Suprapubic skin (tissue), 4 donors: ENCODE results near the gene CYP4B1. TPM values are rescaled to one million over a fixed set of nuclear protein-coding genes. Genes with fewer than 3 reads are reported as not detected.

Source experiments
- DNase-seq, 2 donors: peaks; one replicate each; pipeline ENCODE4 v3.0.0-alpha.2; 2019; ENCODE audit warnings: low spot score in 2 of 2
- H3K27ac ChIP-seq: fragments of 200-600 bp; sonication (generic); one replicate; pipeline ENCODE4 v1.5.1; 2019
- H3K27me3 ChIP-seq: fragments of 200-600 bp; sonication (generic); one replicate; pipeline ENCODE4 v1.5.1; 2019
- H3K36me3 ChIP-seq: fragments of 200-600 bp; sonication (generic); one replicate; pipeline ENCODE4 v1.5.1; 2019
- H3K4me1 ChIP-seq: fragments of 200-600 bp; sonication (generic); one replicate; pipeline ENCODE4 v1.5.1; 2019
- H3K4me3 ChIP-seq: fragments of 200-600 bp; sonication (generic); one replicate; pipeline ENCODE4 v1.5.1; 2019; ENCODE audit warnings: mild to moderate bottlenecking
- H3K9me3 ChIP-seq: fragments of 200-600 bp; sonication (generic); one replicate; pipeline ENCODE4 v1.5.1; 2019
- EP300 ChIP-seq: sonication (generic); formaldehyde crosslinking; IDR thresholded peaks from one replicate; pipeline ENCODE4 v1.6.1; 2017; ENCODE audit warnings: antibody characterized with exemption
- POLR2A ChIP-seq, 2 donors: fragments of 450-650 bp; IDR thresholded peaks; one replicate each; pipeline ENCODE4 v1.6.1; 2017; ENCODE audit warnings: antibody characterized with exemption in 2 of 2, mild to moderate bottlenecking in 2 of 2, moderate library complexity in 2 of 2
- POLR2AphosphoS5 ChIP-seq, 3 donors: sonication (generic); formaldehyde crosslinking; IDR thresholded peaks; one replicate each; pipeline ENCODE4 v1.6.1; 2017; ENCODE audit warnings: antibody characterized with exemption in 3 of 3
- WGBS: methylation state at CpG from one replicate; pipeline ENCODE4 v1.1.5; 2018; 5-methylcytosine and 5-hydroxymethylcytosine counted together
- total RNA-seq, 4 donors: library from RNA; depleted of rRNA; stranded (reverse); fragments of >200 nt; gene quantifications; one replicate each; pipeline ENCODE4 v1.1.0, GENCODE V29; 2016
- TF ChIP-seq, protein P1 (sequence below), 2 donors: fragments of 200-600 bp in 1 of 2; fragments of 450-650 bp in 1 of 2; sonication (generic) in 1 of 2; IDR thresholded peaks; one replicate each; pipeline ENCODE4 v1.5.1; 2016 to 2019; ENCODE audit warnings: antibody characterized with exemption in 2 of 2, mild to moderate bottlenecking in 1 of 2, moderate library complexity in 1 of 2

CYP4B1 gene
- total RNA-seq, 4 donors from 2014 or later, result 61.8 to 116 (median 88.6) TPM

DNA sequence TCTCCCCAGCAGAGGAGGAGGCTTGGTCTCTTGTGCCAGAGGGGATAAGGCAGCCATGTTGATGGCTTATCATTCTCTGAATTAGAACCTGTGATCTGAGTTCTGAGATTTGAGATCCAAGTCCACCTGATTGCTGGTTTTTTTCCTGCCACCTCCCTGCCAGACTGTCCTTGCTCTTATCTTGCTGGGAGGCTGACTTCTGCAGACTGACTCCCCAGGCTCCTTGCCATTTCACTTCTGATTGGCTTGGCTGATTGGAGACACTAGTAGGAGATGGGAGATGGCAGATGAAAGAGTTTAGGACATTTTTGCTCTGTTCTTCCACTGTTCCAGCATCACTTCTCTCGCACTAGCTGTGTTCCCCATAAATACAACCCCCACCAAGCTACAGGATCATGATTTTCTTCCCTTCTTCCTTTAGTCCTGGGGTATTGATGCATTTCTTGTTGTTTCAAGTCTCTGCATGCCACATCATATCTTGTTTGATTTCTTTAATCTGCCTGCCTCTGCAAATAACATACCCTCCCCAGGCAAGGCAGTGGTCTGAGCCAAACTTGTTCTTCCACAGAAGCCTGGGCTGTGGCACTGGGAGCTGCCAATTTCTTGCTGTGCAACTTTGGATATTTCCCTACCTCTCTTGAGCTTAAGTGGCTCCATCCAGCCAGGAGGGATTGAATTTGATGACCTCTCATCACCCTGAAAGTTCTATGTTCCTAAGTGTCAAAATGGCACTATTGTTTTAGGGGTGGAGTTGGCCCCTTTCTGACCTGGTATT, 963 bp upstream of the CYP4B1 start:
- TF ChIP-seq EP300 (no peak), POLR2A (IDR thresholded peaks at IDR 0.05) (no peak), POLR2AphosphoS5 (IDR thresholded peaks at IDR 0.05) (no peak)
- TF ChIP-seq, protein P1, sequence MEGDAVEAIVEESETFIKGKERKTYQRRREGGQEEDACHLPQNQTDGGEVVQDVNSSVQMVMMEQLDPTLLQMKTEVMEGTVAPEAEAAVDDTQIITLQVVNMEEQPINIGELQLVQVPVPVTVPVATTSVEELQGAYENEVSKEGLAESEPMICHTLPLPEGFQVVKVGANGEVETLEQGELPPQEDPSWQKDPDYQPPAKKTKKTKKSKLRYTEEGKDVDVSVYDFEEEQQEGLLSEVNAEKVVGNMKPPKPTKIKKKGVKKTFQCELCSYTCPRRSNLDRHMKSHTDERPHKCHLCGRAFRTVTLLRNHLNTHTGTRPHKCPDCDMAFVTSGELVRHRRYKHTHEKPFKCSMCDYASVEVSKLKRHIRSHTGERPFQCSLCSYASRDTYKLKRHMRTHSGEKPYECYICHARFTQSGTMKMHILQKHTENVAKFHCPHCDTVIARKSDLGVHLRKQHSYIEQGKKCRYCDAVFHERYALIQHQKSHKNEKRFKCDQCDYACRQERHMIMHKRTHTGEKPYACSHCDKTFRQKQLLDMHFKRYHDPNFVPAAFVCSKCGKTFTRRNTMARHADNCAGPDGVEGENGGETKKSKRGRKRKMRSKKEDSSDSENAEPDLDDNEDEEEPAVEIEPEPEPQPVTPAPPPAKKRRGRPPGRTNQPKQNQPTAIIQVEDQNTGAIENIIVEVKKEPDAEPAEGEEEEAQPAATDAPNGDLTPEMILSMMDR (IDR thresholded peaks at IDR 0.05), result no peak
- Histone ChIP-seq H3K27ac (no peak overlapping the region), H3K27me3 (no peaks in the 10 kb centered on the region), H3K4me3 (no peak overlapping the region), H3K36me3 (no peaks in the 10 kb centered on the region), H3K4me1 (peaks cover 26% of the 10 kb centered on the region), H3K9me3 (no peaks in the 10 kb centered on the region)
- peak in 1 of 2 donors; percentile 53 for DNase-seq
- 39% methylated on average over 1 of the region's 1 CpG for WGBS

DNA sequence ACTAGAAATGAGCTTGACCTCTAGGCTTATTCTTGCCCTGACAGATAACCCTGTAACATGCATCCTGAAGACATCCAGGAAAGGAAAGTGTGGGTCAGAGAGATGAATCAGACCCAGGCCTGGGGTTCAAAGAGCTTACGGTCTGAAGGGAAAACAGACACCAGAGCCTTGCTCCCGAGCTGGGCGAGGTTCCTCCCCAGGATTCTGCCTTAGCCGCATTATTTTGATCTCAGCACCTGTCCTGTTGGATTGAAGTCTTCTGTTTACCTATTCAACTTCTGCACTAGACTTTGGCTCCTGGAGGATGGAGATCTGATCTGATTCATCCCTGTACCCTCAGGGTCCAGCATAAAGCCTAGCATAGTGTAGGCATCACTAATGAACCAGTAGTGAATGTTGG, 1.9 kb downstream of the CYP4B1 start:
- H3K4me3 ChIP-seq, result peak overlapping the region; percentile 50
- no peaks in the 10 kb centered on the region for H3K9me3 ChIP-seq
- H3K36me3 ChIP-seq, result no peaks in the 10 kb centered on the region
- WGBS, result 52% methylated on average over 4 of the region's 4 CpGs
- no peak for TF ChIP-seq POLR2AphosphoS5 (IDR thresholded peaks at IDR 0.05)
- no peak for TF ChIP-seq EP300
- TF ChIP-seq, protein P1 (IDR thresholded peaks at IDR 0.05), result no peak
- TF ChIP-seq POLR2A (IDR thresholded peaks at IDR 0.05), result no peak
- H3K27ac ChIP-seq, result peak overlapping the region; percentile 12
- H3K4me1 ChIP-seq, result peaks cover 45% of the 10 kb centered on the region
- no peak for DNase-seq
- H3K27me3 ChIP-seq, result no peaks in the 10 kb centered on the region

DNA sequence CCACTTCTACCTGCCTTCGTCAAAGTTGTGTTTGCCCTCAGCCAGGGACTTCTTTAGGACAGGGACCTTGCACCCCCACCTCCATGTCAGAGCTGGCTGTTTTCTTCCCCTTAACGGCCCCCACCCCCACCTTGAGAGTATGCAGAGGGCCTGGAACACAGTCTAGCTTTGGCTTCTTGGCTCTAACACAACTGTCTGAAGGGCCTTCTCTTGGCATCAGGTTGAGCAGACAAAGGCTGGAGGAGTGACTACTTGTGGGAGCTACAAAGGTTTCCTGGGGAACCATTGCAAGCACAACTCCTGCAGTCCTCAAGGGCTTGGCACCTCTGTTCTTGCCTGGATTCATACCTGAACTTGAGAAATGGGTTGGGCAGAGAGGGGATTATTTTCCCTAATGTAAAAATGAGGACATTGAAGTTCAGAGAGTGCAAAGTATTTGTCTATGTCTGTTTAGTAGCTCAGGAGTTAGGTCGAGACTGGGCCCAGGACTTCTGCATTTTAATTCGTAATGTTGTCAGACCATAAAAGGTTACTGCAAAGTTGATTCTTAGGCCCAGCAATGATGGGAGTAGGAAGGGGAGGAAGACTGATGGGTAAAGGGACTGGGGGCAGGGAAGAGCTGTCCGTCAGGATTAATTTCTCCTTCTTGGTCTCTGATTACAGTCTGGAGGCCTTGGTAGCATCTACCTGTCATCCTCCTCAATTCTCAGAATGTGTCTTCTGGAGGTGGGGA, 2.6 kb downstream of the CYP4B1 start:
- no peak for DNase-seq
- WGBS, result 69% methylated on average over 5 of the region's 5 CpGs
- Histone ChIP-seq H3K9me3 (no peaks in the 10 kb centered on the region), H3K27ac (peak overlapping the region; percentile 12), H3K27me3 (no peaks in the 10 kb centered on the region), H3K4me3 (peak overlapping the region; percentile 50), H3K4me1 (peaks cover 52% of the 10 kb centered on the region), H3K36me3 (no peaks in the 10 kb centered on the region)
- TF ChIP-seq POLR2A (IDR thresholded peaks at IDR 0.05), result no peak
- no peak for TF ChIP-seq POLR2AphosphoS5 (IDR thresholded peaks at IDR 0.05)
- TF ChIP-seq, protein P1 (IDR thresholded peaks at IDR 0.05), result no peak
- TF ChIP-seq EP300, result no peak

DNA sequence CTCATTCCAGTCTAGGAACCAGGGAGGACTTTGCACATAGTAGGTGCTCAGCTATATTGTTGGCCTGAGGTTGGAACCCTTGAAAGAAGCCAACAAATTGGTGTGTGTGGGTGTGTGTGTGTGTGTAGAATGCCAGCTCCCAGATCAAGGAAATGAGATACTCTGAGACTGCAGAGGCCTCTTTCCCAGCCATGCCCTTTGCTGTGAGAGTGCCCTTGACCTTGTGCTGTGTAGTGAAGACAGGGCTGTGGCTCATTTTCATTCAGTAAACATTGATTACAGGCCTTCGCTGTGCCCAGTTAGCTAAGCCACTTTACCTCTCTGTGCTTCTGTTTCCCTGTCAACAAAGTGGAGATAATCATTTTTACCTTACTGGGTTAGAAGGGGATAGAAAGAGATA, 3.2 kb downstream of the CYP4B1 start:
- 64% methylated on average over 1 of the region's 1 CpG for WGBS
- peak overlapping the region; percentile 50 for H3K4me3 ChIP-seq
- H3K36me3 ChIP-seq, result no peaks in the 10 kb centered on the region
- no peak for DNase-seq
- H3K27me3 ChIP-seq, result no peaks in the 10 kb centered on the region
- no peak for TF ChIP-seq POLR2AphosphoS5 (IDR thresholded peaks at IDR 0.05)
- TF ChIP-seq, protein P1 (IDR thresholded peaks at IDR 0.05), result no peak
- TF ChIP-seq POLR2A (IDR thresholded peaks at IDR 0.05), result no peak
- TF ChIP-seq EP300, result no peak
- peaks cover 58% of the 10 kb centered on the region for H3K4me1 ChIP-seq
- no peaks in the 10 kb centered on the region for H3K9me3 ChIP-seq
- H3K27ac ChIP-seq, result peak overlapping the region; percentile 12
